DND-41 (cell line): ENCODE measurements around the gene FAM3B.

Experiments used
- CTCF ChIP-seq: IDR thresholded peaks from 2 replicates; pipeline ENCODE4 v1.5.1; 2012; ENCODE audit warnings: borderline replicate concordance, low read length, moderate library complexity, mild to moderate bottlenecking; ENCODE audit not compliant: poor library complexity, severe bottlenecking; ENCODE audit errors: extremely low read depth
- EZH2 ChIP-seq: IDR thresholded peaks from 3 replicates; pipeline ENCODE4 v1.6.1; 2012; ENCODE audit warnings: borderline replicate concordance, low read depth, mild to moderate bottlenecking, moderate library complexity, low read length, inconsistent platforms; ENCODE audit not compliant: severe bottlenecking

DNA sequence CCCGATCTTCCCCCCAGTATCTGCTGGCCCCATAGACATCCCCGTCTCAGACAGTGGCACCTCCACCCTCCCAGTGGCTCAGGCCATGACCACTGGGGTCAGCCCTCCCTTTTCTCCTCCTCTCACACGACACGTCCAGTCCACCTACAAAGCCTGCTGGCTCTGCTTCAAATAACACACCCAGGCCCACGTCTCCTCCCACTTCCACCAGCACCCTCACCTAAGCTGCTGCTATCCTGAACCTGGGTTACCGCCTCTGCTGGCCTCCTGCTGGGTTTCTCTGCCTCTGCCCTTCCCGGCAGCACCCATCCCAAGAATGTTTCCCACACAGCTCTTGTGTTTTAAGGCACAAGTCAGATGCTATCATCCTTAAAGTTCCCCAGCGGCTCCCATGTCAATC lies 71.2 kb downstream of the FAM3B start:
- no peak for TF ChIP-seq EZH2
- TF ChIP-seq CTCF, result no peak
